Naive thymus-derived CD8-positive, alpha-beta T cell (primary cell): ENCODE measurements around the gene GLYR1. TPM values are rescaled to one million over a fixed set of nuclear protein-coding genes. Genes with fewer than 3 reads are reported as not detected.

ENCODE experiments used
- ATAC-seq, 2 donors: fragments of 150-1000 bp; cut with Tn5 transposase in 1 of 2; sonication (Bioruptor Pico), chemical (Tn5 transposase) in 1 of 2; 1 replicate in 1 of 2; 2 replicates in 1 of 2; pipeline ENCODE4 v1.10.0; 2021; ENCODE audit warnings: mild to moderate bottlenecking in 2 of 2, moderate library complexity in 2 of 2
- POLR2A ChIA-PET: fragments of 350-600 bp; sonication (Branson Sonifier 250); formaldehyde crosslinking; loops from one replicate; lab custom pipeline; 2021; ENCODE audit warnings: antibody characterized with exemption; lab: Charles Lee
- DNase-seq, 10 donors: peaks; one replicate each; pipeline versions ENCODE4 v3.0.0 to v3.0.0-alpha.2; 2020 to 2022
- H3K27ac Mint-ChIP-seq, 10 donors: one replicate each; pipeline ENCODE4 v1.8.0; 2020 to 2022; ENCODE audit warnings: mild to moderate bottlenecking in 10 of 10, mixed read lengths in 10 of 10, moderate library complexity in 4 of 10, inconsistent platforms in 1 of 10
- H3K27me3 Mint-ChIP-seq, 5 donors: one replicate each; pipeline ENCODE4 v1.8.0; 2021 to 2022; ENCODE audit warnings: mixed read lengths in 5 of 5
- H3K36me3 Mint-ChIP-seq, 3 donors: one replicate each; pipeline ENCODE4 v1.8.0; 2020 to 2022; ENCODE audit warnings: mixed read lengths in 3 of 3, mild to moderate bottlenecking in 2 of 3, inconsistent platforms in 1 of 3
- H3K4me1 Mint-ChIP-seq, 4 donors: one replicate each; pipeline ENCODE4 v1.8.0; 2021 to 2022; ENCODE audit warnings: mixed read lengths in 4 of 4
- H3K4me3 Mint-ChIP-seq, 10 donors: one replicate each; pipeline ENCODE4 v1.8.0; 2020 to 2022; ENCODE audit warnings: mild to moderate bottlenecking in 10 of 10, mixed read lengths in 10 of 10, moderate library complexity in 6 of 10, inconsistent platforms in 1 of 10
- H3K9me3 Mint-ChIP-seq, 9 donors: one replicate each; pipeline ENCODE4 v1.8.0; 2020 to 2022; ENCODE audit warnings: mixed read lengths in 9 of 9, mild to moderate bottlenecking in 3 of 9, inconsistent platforms in 1 of 9, moderate library complexity in 1 of 9
- polyA plus RNA-seq, 3 donors: library from polyadenylated mRNA; unstranded; fragments of 300-500 nt; fragmentation: Illumina TruSeq; gene quantifications; one replicate each; pipeline ENCODE4 v1.2.3, GENCODE V29; 2021
- total RNA-seq, 8 experiments: library from RNA in 2 of 8; stranded (reverse) in 2 of 8; gene quantifications; one replicate each; pipeline ENCODE4 v1.2.3 and lab custom pipeline; 2021 to 2026

GLYR1 gene
- total and polyA plus RNA-seq, 5 experiments from 2014 or later = 29.7 to 112 (median 39.6) TPM

GRCh38 chr16:4800290-4801041 is 46.6 kb downstream of the GLYR1 start:
- peak overlapping the region in 8 of 10 donors; percentile 51 to 95 (median 70) for H3K27ac Mint-ChIP-seq
- POLR2A ChIA-PET = interaction anchor here (0.6 to 2.7 kb wide), 4 partner anchors 8 to 136 kb away, joined by 3 to 10 read pairs (median 4); no protein-coding TSS in a partner anchor
- DNase-seq = no peak
- peaks cover 0 to 15% (median 5%) of the 10 kb centered on the region in 3 donors for H3K36me3 Mint-ChIP-seq
- peaks cover 7 to 22% (median 13%) of the 10 kb centered on the region in 4 donors for H3K4me1 Mint-ChIP-seq
- no peaks in the 10 kb centered on the region for H3K9me3 Mint-ChIP-seq
- H3K4me3 Mint-ChIP-seq = peak overlapping the region; percentile 36 to 81 (median 54)
- ATAC-seq = no peak
- H3K27me3 Mint-ChIP-seq = no peaks in the 10 kb centered on the region

- no peaks in the 10 kb centered on the region for H3K27me3 Mint-ChIP-seq
These were observed 47.8 kb downstream of the GLYR1 start for GRCh38 chr16:4799171-4799855.

DNA sequence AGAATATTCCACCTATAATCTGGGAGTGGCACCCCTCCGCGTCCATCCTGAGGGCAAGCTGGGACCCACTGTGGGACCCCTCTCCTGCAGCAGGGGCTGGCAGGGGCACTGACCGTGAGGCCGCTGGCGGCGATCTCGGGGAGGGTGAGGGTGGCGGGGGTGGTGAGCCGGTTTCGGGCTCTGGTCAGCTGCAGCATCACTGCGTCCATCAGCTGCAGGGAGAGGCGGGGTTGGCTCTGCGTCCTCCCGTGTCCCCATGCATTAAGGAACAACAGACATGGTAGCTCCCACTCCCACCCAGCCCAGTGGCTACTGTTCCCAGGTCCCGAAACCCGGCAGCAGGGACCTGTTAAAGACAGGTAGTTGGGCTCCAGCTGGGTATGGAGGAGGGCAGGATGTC is 48.6 kb downstream of the GLYR1 start:
- ATAC-seq = no peak
- H3K4me3 Mint-ChIP-seq = no peak overlapping the region
- POLR2A ChIA-PET = no interaction called here
- no peaks in the 10 kb centered on the region for H3K9me3 Mint-ChIP-seq
- H3K27me3 Mint-ChIP-seq = no peaks in the 10 kb centered on the region
- peaks cover 0 to 5% (median 5%) of the 10 kb centered on the region in 3 donors for H3K36me3 Mint-ChIP-seq
- DNase-seq = no peak
- peaks cover 7 to 20% (median 13%) of the 10 kb centered on the region in 4 donors for H3K4me1 Mint-ChIP-seq
- H3K27ac Mint-ChIP-seq = no peak overlapping the region

More at GRCh38 chr16:4799171-4799855, 47.8 kb downstream of the GLYR1 start:
- peak overlapping the region in 3 of 10 donors; percentile 22 to 75 (median 53) for H3K27ac Mint-ChIP-seq
- DNase-seq (no peak), ATAC-seq (no peak)
- peak overlapping the region in 2 of 10 donors; percentile 20 to 22 for H3K4me3 Mint-ChIP-seq
- peaks cover 7 to 22% (median 13%) of the 10 kb centered on the region in 4 donors for H3K4me1 Mint-ChIP-seq
- POLR2A ChIA-PET = interaction anchor here (0.7 to 1.1 kb wide), 3 partner anchors 10 to 61 kb away, joined by 3 to 4 read pairs (median 4); no protein-coding TSS in a partner anchor
- peaks cover 0 to 7% (median 5%) of the 10 kb centered on the region in 3 donors for H3K36me3 Mint-ChIP-seq
- no peaks in the 10 kb centered on the region for H3K9me3 Mint-ChIP-seq

DNA sequence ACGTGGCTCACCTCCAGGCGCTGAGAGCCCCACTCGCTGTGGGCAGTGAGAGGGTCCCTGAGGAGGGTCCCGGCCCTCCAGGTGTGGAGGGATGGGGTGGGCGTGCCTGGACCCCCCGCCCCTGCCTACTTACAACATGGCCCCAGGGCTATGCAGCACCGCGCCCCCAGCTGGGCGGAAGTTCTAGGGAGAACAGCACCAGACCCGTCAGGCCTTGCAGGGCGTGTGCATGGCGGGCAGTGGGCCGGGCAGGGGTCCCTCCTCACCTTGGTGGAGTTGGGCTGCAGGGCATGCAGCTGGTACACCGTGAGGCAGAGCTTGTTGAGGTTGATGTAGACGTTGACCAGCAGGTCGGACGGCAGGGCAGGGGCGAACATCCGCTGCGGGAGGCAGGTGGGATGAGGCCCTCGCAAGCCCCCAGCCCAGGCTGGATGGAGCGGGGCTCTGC is 49.3 kb downstream of the GLYR1 start:
- Mint-ChIP-seq H3K36me3 (peaks cover 0 to 5% (median 5%) of the 10 kb centered on the region in 3 donors), H3K9me3 (no peaks in the 10 kb centered on the region), H3K4me1 (peaks cover 4 to 16% (median 11%) of the 10 kb centered on the region in 4 donors), H3K27me3 (no peaks in the 10 kb centered on the region), H3K4me3 (no peak overlapping the region), H3K27ac (no peak overlapping the region)
- ATAC-seq (no peak), DNase-seq (no peak)
- POLR2A ChIA-PET = no interaction called here

DNA sequence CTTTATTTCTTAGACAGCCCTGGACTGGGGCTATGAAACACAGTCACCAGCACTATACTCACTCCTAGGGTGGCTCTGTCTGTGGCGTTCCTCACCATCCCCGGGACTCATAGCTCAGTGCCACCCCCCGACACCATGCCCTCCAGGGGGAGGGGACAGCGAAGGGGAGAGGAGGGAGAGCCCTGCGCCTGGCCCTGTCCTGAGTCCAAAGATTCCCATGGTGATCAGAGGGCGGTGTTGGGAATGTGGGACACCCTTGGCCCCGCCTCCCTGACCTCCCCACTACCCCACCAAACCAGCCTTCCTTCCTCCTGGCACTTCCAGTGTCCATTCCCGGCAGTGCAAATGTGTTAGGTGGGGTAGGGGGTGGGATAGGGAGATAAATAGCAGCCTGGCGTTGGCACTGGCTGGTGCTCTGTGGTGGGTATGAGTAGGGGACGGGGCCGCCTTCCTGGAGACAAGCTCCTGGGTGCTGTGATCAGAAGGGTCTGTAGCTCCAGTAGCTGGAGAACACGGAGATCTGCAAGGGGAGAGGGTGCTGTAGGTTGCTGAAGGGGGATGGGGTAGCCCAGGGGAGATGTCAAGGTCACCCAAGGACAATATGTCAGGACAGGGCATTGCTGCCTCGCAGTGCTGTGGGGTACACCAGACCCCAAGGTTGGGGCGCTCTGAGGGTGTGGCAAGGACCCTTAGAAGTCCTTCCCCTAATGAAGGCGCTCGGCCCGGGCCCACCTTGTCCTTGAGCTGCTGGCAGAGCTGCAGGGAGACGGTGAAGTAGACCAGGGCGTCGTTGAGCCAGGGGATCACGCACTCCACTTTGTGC is 49.9 kb downstream of the GLYR1 start:
- ATAC-seq (no peak), DNase-seq (no peak)
- POLR2A ChIA-PET = interaction anchor here (0.5 kb wide), 1 partner anchor 264 kb away, joined by 6 read pairs; no protein-coding TSS in a partner anchor
- Mint-ChIP-seq H3K27ac (peak overlapping the region in 1 of 10 donors; percentile 53), H3K36me3 (peaks cover 0 to 5% (median 5%) of the 10 kb centered on the region in 3 donors), H3K9me3 (no peaks in the 10 kb centered on the region), H3K4me3 (no peak overlapping the region), H3K27me3 (no peaks in the 10 kb centered on the region), H3K4me1 (peaks cover 4 to 15% (median 10%) of the 10 kb centered on the region in 4 donors)

GRCh38 chr16:4795828-4796572 is 51.1 kb downstream of the GLYR1 start:
- Mint-ChIP-seq H3K4me1 (peaks cover 3 to 9% (median 7%) of the 10 kb centered on the region in 4 donors), H3K4me3 (no peak overlapping the region), H3K9me3 (no peaks in the 10 kb centered on the region), H3K27me3 (peaks cover 0 to 2% (median 0%) of the 10 kb centered on the region in 5 donors), H3K27ac (no peak overlapping the region), H3K36me3 (peaks cover 0 to 5% (median 5%) of the 10 kb centered on the region in 3 donors)
- DNase-seq (no peak), ATAC-seq (no peak)
- POLR2A ChIA-PET = interaction anchor here (0.6 to 1.0 kb wide), 2 partner anchors 8 to 28 kb away, joined by 3 to 4 read pairs; no protein-coding TSS in a partner anchor

DNA sequence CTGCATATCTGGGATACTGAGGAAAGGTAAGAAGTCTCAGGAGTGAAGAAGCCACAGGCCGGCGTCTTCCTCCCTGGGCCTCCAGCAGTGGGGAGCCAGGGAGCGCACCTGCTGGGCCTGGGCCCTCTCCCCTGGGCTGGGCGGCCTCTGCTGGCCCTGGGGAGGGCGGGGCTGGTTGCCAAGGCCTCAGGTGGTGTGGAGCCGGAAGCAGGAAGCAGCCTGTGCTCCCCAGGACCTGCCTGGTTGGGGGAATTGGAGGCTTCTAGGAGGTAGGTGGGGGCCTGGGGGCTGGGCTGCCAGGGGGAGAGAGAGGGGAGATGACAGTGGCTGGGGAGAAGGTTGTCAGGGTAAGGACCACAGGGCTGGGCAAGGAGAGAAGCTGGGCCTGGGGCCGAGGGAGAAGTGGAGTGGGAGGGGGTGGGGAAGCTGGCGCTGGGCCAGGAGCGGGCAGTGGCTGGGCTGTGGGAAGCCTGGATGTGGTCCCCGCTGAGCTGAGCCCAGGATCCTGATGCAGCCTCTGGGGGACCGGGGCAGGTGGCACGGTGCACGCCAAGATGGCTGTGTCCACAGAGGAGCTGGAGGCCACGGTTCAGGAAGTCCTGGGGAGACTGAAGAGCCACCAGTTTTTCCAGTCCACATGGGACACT is 51.8 kb downstream of the GLYR1 start, which contains the start of gene SMIM22:
Gene SMIM22 (plus strand): TSS at position 189 of the 647 bp plus-strand sequence. CDS start 366 bp downstream, at position 555.
- DNase-seq = no peak
- Mint-ChIP-seq H3K9me3 (no peaks in the 10 kb centered on the region), H3K27me3 (peaks cover 0 to 3% (median 0%) of the 10 kb centered on the region in 5 donors), H3K27ac (no peak within 1 kb of the TSS), H3K4me3 (no peak within 1 kb of the TSS), H3K4me1 (peaks cover 0 to 2% (median under 1%) of the 10 kb centered on the region in 4 donors), H3K36me3 (peaks cover 0 to 5% (median 5%) of the 10 kb centered on the region in 3 donors)
- no peak for ATAC-seq
- POLR2A ChIA-PET = interaction anchor here (0.7 kb wide), 1 partner anchor 8 kb away, joined by 3 read pairs; no protein-coding TSS in a partner anchor

DNA sequence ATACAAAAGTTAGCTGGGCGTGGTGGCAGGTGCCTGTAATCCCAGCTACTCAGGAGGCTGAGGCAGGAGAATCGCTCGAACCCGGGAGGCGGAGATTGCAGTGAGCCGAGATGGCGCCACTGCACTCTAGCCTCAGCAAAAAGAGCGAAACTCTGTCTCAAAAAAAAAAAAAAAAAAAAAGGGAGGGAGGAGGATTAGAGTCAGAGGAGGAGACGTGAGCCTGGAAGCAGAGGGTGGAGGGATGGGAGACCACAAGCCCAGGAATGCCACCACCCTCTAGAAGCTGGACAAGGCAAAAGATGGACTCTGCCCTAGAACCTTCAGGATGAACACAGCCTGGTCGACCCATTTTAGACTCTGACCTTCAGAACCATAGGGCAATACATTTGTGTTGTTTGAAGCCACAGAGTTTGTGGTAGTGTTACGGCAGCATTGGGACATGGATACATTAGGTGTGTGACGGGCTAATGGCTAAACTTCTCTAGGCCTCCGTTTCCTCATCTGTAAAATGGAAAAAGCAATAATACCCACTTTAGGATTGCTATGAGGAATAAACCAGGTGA is 54.1 kb downstream of the GLYR1 start:
- POLR2A ChIA-PET = no interaction called here
- peaks cover 0 to 2% (median 0%) of the 10 kb centered on the region in 3 donors for H3K36me3 Mint-ChIP-seq

GRCh38 chr16:4790871-4791270 is 56.2 kb downstream of the GLYR1 start:
- ATAC-seq (no peak), DNase-seq (no peak)
- Mint-ChIP-seq H3K27ac (peak overlapping the region in 2 of 10 donors; percentile 55 to 62), H3K4me1 (no peaks in the 10 kb centered on the region), H3K36me3 (no peaks in the 10 kb centered on the region), H3K9me3 (no peaks in the 10 kb centered on the region), H3K27me3 (peaks cover 0 to 3% (median 0%) of the 10 kb centered on the region in 5 donors), H3K4me3 (no peak overlapping the region)
- POLR2A ChIA-PET = interaction anchor here (0.8 kb wide), 1 partner anchor 24 kb away, joined by 3 read pairs; the partner anchor contains the start of gene ZNF500

More for the DNA sequence above, 54.1 kb downstream of the GLYR1 start:
- Mint-ChIP-seq H3K27me3 (peaks cover 0 to 3% (median 0%) of the 10 kb centered on the region in 5 donors), H3K9me3 (no peaks in the 10 kb centered on the region), H3K4me3 (no peak overlapping the region), H3K4me1 (no peaks in the 10 kb centered on the region), H3K27ac (no peak overlapping the region)
- ATAC-seq (no peak), DNase-seq (no peak)

DNA sequence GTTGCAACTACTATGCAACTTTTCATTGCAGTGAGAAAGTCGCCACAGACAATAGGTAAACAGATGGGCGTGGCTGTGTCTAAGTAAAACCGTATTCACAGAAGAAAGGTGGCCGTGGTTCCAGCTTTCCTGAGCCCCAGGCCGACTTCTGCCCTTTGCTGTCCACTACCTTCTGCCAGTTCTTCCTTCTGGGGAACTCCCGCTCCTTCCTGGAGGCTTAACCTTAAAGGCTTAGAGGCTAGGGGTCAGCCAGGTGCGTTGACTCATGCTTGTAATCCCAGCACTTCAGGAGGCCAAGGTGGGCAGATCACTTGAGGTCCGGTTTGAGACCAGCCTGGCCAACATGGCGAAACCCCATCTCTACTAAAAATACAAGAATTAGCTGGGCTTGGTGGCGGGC is 56.8 kb downstream of the GLYR1 start:
- no peaks in the 10 kb centered on the region for H3K9me3 Mint-ChIP-seq
- ATAC-seq (no peak), DNase-seq (no peak)
- peaks cover 0 to 3% (median 0%) of the 10 kb centered on the region in 5 donors for H3K27me3 Mint-ChIP-seq
- POLR2A ChIA-PET = interaction anchor here (0.8 kb wide), 1 partner anchor 24 kb away, joined by 3 read pairs; the partner anchor contains the start of gene ZNF500
- H3K4me1 Mint-ChIP-seq = no peaks in the 10 kb centered on the region
- no peaks in the 10 kb centered on the region for H3K36me3 Mint-ChIP-seq
- H3K4me3 Mint-ChIP-seq = no peak overlapping the region
- peak overlapping the region in 1 of 10 donors; percentile 83 for H3K27ac Mint-ChIP-seq
